ENCODE data around the gene ZBTB7C. TPM values are rescaled to one million over a fixed set of nuclear protein-coding genes. Genes with fewer than 3 reads are reported as not detected.

Gene ZBTB7C
- polyA plus RNA-seq, 12 donors = 2.5 to 12.5 (median 4.2) TPM; not detected in 1

DNA sequence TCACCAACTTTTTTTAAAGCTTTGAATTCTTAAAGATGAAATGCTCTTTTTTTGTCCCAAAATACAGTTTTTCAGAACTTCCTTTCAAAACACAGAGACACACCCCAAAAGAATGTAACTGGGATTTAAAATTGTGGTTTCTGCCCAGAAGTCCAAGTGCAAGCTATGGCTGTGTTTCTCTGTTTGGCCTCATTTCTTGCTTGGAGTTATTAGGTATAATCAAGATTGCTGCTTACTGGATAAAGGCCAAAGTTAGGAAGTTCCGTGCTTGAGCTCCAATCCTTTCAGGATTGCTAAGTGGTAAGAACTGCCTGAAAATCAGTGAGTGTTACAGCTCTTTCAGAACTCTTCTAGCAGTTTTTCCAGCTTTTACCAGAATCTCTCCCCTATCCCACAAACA is 16.9 kb downstream of the ZBTB7C start:
- no peak for DNase-seq

DNA sequence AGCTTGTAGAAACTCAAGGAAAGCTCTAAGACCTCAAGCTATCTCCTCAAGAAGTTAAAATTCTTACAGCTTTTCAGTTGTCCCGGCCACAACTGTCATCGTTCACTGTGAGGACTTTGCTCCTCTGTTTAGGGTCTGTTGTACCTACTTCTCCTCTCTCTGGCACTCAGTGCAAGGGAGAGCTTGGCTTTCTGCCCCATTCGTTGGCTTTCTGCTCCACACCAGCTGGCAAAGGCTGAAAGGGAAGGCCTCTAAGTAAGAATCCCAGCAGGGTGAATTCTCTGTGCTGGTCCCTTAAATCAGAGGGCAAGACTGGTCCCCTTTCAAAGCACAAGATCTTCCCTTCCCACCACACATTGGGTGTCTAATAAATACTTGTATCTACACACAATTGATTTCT is 17.3 kb downstream of the ZBTB7C start:
- no peak for DNase-seq

GRCh38 chr18:48390641-48391040 is 18.5 kb downstream of the ZBTB7C start:
- DNase-seq = no peak

DNA sequence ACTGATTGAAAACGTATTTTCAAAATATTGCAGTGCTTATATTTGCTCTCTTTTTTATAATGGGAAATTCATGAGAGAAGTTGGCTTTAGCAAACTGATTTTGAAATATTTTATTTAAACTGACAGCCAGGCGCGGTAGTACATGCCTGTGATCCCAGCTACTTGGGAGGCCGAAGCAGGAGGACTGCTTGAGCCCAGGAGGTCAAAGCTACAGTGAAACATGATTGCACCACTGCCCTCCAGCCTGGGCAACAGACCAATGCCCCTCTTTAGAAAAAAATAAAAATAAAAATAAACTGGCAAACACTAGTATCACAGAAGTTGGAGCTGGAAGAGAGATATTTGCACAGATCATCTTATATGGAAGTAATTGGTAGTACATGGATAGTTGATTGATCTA is 20.7 kb downstream of the ZBTB7C start:
- no peak for DNase-seq

DNA sequence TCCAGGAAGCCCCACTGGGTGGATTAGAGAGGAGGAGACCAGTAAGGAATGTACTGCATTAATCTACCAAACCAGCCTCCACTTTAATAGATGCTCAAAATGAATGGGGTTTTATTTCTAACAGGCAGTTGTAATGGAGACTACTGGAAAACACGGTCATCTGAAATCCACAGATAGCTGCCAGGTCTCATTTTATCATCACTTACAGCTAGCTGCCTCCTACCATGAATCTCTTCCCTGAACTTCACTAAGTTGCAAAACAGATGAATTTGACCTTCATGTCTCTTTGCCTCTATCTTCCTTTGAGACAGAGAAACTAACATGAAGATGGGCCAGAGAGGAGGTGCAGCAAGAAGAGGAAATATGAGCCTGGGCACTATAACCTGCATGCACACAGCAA is 21.9 kb downstream of the ZBTB7C start:
- DNase-seq = no peak

GRCh38 chr18:48385596-48385995 is 23.6 kb downstream of the ZBTB7C start:
- no peak for DNase-seq

- no peak for DNase-seq
Observed at GRCh38 chr18:48376934-48377333, 32.2 kb downstream of the ZBTB7C start.

GRCh38 chr18:48376406-48376805 is 32.8 kb downstream of the ZBTB7C start:
- DNase-seq = no peak

DNA sequence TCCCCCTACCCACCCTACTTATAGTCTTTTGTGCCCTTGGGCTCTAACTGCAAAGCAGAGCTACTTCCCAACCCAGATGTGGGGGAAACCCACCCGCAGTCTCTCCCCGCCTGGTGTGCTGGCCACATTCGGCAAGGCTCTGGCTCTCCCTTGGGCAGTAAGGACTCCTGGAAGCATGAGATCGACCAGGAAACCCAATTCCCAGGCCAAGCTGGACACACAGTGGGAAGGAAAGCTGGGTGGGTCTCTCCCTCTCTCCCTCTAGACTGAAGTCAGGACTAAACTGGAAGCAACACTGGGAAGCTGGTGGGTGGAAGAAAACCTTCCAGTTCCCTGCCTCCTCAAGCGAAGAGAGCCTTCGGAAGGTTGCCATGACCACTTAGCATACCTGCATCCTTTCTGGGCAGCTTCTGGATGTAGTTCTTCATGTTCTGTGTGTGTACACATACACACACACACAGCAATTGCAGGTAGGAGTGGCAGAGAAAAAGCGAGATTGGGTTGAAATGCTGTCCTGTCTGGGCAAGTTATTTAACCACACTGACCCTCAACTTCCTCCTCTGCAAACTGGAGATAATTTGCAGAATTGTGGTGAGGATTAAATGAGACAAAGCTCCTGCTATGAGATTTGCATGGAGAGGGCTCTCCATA is 33.9 kb downstream of the ZBTB7C start:
- no peak for DNase-seq

DNA sequence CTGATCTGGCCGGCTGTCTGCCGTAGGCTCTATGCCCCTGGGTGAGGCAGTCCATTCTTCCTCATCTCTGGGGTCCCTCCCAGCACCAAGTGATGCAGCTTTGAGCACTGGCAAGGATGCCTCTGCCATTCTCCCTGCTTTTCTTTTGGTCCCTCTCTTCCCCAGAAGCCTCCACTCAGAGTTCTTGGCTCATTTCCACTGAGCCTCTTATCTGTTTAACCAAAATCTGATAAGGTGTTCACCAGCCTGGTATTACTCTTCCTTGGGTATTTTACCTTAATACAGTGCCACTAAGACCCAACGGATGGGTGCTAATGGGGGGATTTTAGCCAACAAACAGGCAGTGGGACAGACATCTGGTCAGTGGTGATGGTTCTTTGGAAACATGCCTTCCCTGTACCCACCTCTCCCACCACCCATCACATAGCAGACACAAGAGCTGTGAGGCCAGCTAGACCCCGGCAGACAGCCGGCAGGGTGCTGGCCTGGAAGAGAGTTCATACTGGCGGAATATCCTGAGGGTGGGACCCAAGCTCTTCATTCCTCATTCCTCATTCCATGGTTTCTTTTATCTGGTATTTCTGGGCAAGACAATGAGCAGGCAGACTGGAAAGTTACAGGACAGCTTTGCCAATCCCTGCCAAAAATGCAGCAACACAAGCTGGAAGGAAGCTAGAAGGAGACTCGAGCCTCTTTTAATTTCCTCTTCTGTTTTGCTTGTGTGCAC is 34.6 kb downstream of the ZBTB7C start:
- DNase-seq = no peak

- no peak for DNase-seq
Observed at GRCh38 chr18:48371854-48372602, 37.2 kb downstream of the ZBTB7C start.

GRCh38 chr18:48367557-48367956 is 41.6 kb downstream of the ZBTB7C start:
- DNase-seq = no peak

DNA sequence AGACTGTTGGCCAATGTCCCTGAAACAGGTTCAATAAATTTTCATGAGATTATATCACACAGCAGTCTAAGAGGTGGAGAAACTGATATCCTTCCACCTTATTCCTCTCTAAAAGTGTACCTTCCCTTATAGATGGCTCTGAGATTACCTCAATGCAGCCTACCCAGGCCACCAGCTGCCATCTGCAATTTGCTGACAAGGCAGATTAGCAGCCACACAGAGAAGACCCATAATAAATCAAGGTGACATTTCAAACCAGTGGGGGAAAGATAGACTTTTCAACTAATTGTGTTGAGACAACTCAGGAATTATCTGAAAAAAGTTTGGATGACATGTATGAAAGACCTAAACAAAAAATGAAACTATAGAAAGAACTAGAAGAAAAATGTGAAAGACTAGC is 43.2 kb downstream of the ZBTB7C start:
- DNase-seq = no peak

- DNase-seq = no peak
Observed at GRCh38 chr18:48364146-48364545, 45.0 kb downstream of the ZBTB7C start.

DNA sequence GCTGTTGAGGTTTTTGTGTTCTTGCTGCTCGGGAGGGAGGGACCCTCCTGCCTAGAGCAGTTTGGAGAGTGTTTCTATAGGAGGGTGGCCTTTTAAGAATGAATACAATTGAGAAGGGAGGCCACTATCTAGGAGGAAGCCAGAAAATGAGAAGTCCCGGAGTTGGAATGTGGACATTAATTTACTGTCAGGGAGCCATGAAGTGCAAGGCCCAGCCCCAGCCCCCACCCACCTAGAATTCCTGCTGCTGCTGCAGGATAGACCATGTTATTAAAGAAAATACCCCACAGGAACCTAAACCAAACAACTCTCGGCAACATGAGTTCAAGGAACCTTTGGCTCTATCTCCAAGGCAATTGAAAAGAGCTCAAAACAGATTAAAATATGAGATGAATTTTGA is 46.0 kb downstream of the ZBTB7C start:
- no peak for DNase-seq

DNA sequence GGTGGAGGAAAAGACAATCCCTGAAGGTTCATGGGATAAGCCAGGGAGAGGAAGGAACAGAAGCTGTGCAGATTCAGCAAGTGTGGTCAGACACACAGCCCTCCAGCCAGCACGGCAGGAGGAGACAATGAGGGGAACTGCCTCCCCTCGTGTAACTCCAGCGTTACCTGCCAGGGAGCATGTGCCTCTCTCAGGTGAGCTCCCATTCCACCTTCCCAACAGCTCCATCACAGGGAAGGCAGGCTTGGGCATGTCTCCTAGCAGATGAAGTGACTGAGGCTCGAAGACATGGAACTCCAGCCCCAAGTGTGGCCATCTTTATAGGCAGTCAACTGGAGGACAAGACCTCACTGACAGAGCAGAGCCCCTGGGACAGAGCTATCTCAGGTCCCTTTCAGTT is 47.4 kb downstream of the ZBTB7C start:
- no peak for DNase-seq

- no peak for DNase-seq
Observed at GRCh38 chr18:48360376-48361021, 48.7 kb downstream of the ZBTB7C start.

DNA sequence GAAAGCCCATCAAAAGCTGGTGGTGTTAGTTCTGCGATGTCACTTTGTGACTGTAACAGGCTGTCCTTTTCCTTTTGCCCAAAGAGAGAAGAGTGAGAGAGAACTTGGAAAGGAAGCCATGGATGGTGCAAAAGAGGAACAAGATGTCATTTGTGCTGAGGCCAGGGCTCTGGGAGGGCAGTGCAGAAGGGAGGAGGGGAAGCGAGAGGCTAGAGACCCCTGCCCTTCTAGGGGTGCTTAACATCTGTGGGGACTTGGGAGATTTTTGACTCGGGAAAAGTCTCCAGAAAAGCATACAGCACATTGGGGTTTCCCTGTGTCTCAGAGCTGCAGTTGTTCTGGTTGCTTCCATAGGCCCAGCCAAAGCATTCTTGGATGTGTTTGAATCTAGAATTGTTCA is 49.6 kb downstream of the ZBTB7C start:
- no peak for DNase-seq

DNA sequence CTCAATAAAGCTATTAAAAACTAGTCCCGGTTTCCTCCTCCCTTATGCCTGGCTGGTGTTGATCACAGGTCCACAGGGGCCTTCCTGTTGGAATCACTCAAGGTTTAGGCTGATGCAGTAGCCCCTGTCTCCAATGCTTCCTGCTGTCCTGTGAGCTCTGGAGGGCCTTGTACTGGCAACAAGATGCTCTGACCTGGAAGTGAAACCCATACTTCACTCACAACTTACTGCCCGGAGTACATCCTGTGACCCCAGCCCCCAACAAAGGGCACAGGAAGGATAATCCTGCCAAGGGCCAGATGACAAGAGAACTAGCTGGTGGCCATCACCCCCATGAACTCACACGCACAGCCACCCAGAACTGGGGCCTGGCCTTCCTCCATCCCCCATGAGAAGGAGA is 50.3 kb downstream of the ZBTB7C start:
- no peak for DNase-seq

GRCh38 chr18:48356909-48357631 is 52.1 kb downstream of the ZBTB7C start:
- DNase-seq = no peak

GRCh38 chr18:48356151-48356745 is 52.9 kb downstream of the ZBTB7C start:
- no peak for DNase-seq

Measured in muscle of arm (tissue), 12 donors.